Uterus (tissue), 2 donors: ENCODE results near the gene GNGT2.

Experiments used
- CTCF ChIP-seq, 4 experiments: fragments of 200-600 bp in 2 of 4; fragments of 450-650 bp in 2 of 4; sonication (generic) in 2 of 4; IDR thresholded peaks; one replicate each; pipeline ENCODE4 v1.5.1; 2016 to 2019; ENCODE audit warnings: antibody characterized with exemption in 4 of 4, mild to moderate bottlenecking in 2 of 4, moderate library complexity in 1 of 4
- POLR2A ChIP-seq, 2 donors: fragments of 450-650 bp; IDR thresholded peaks; one replicate each; pipeline ENCODE4 v1.6.1; 2016; ENCODE audit warnings: antibody characterized with exemption in 2 of 2, mild to moderate bottlenecking in 1 of 2, moderate library complexity in 1 of 2

GRCh38 chr17:49214676-49215360 is 4.4 kb upstream of the GNGT2 start:
- TF ChIP-seq CTCF (IDR thresholded peaks at IDR 0.05) (no peak), POLR2A (IDR thresholded peaks at IDR 0.05) (no peak)
